ENCODE measurements around the gene DALRD3. TPM values are rescaled to one million over a fixed set of nuclear protein-coding genes. Genes with fewer than 3 reads are reported as not detected.
"Not testable (repeated sequence)": the region's sequence is repeated elsewhere in the genome, so short reads cannot be mapped to it uniquely, and the experiment has no call there.

Gene DALRD3
- total and polyA plus RNA-seq, 7 donors = 11.8 to 35.5 (median 19.8) TPM

GRCh38 chr3:49013113-49013737 is 5.2 kb downstream of the DALRD3 start:
- Histone ChIP-seq H3K4me1 (peaks cover 0 to 42% (median 32%) of the 10 kb centered on the region in 4 donors), H3K4me3 (no peak overlapping the region), H3K27me3 (no peaks in the 10 kb centered on the region), H3K27ac (peak overlapping the region in 1 of 4 donors; percentile 18), H3K9me3 (no peaks in the 10 kb centered on the region), H3K36me3 (peaks cover 0 to 56% (median 34%) of the 10 kb centered on the region in 4 donors)
- TF ChIP-seq EP300 (IDR thresholded peaks at IDR 0.05) = no peak
- no peak for TF ChIP-seq POLR2A (IDR thresholded peaks at IDR 0.05)
- no peak for TF ChIP-seq CTCF (IDR thresholded peaks at IDR 0.05)
- TF ChIP-seq POLR2AphosphoS5 (IDR thresholded peaks at IDR 0.05) = no peak
- no peak for DNase-seq
- WGBS, 2 donors = 81 to 86% methylated on average over 19 of the region's 19 CpGs
- intact Hi-C loops (cut with DNase I) = no loop called here

- H3K4me1 ChIP-seq = peaks cover 0 to 41% (median 32%) of the 10 kb centered on the region in 4 donors
- H3K9me3 ChIP-seq = no peaks in the 10 kb centered on the region
- peak overlapping the region in 2 of 4 donors; percentile 6 to 18 for H3K27ac ChIP-seq
- no peak overlapping the region for H3K4me3 ChIP-seq
- H3K36me3 ChIP-seq = peaks cover 0 to 56% (median 34%) of the 10 kb centered on the region in 4 donors
- peak; percentile 73 for DNase-seq
- WGBS, 2 donors = 77 to 84% methylated on average over 17 of the region's 17 CpGs
- no peaks in the 10 kb centered on the region for H3K27me3 ChIP-seq
- intact Hi-C loops (cut with DNase I) = no loop called here
- TF ChIP-seq POLR2AphosphoS5 (IDR thresholded peaks at IDR 0.05) (no peak), POLR2A (IDR thresholded peaks at IDR 0.05) (no peak), CTCF (IDR thresholded peaks at IDR 0.05) (no peak), EP300 (IDR thresholded peaks at IDR 0.05) (no peak)
Observed at GRCh38 chr3:49012441-49013017, 5.9 kb downstream of the DALRD3 start.

GRCh38 chr3:49009396-49009795 is 9.0 kb downstream of the DALRD3 start:
- peaks cover 0 to 45% (median 31%) of the 10 kb centered on the region in 4 donors for H3K4me1 ChIP-seq
- H3K36me3 ChIP-seq = peaks cover 0 to 34% (median 14%) of the 10 kb centered on the region in 4 donors
- H3K27ac ChIP-seq = no peak overlapping the region
- WGBS, 2 donors = 82 to 85% methylated on average over 3 of the region's 3 CpGs
- H3K9me3 ChIP-seq = no peaks in the 10 kb centered on the region
- no peaks in the 10 kb centered on the region for H3K27me3 ChIP-seq
- no peak for TF ChIP-seq POLR2A (IDR thresholded peaks at IDR 0.05)
- no peak for TF ChIP-seq POLR2AphosphoS5 (IDR thresholded peaks at IDR 0.05)
- TF ChIP-seq CTCF (IDR thresholded peaks at IDR 0.05) = no peak
- no peak for TF ChIP-seq EP300 (IDR thresholded peaks at IDR 0.05)
- H3K4me3 ChIP-seq = no peak overlapping the region
- intact Hi-C loops (cut with DNase I) = no loop called here
- DNase-seq = no peak

GRCh38 chr3:49008627-49009026 is 9.8 kb downstream of the DALRD3 start:
- WGBS, 2 donors = 91% methylated on average over 5 of the region's 5 CpGs
- H3K27me3 ChIP-seq; DNase-seq; H3K9me3 ChIP-seq; intact Hi-C loops (cut with DNase I): not testable (repeated sequence)
- Histone ChIP-seq H3K36me3 (peaks cover 0 to 28% (median 6%) of the 10 kb centered on the region in 4 donors), H3K4me1 (peaks cover 0 to 45% (median 31%) of the 10 kb centered on the region in 4 donors), H3K4me3 (peak overlapping the region in 2 of 4 donors; percentile 55 to 70), H3K27ac (peak overlapping the region; percentile 87 to 99 (median 94))

- peak overlapping the region; percentile 55 to 88 (median 64) for H3K4me3 ChIP-seq
- intact Hi-C loops (cut with DNase I) = loop anchor here (2.0 kb wide), 1 partner anchor 17 kb away; the partner anchor contains the start of gene P4HTM
- no peaks in the 10 kb centered on the region for H3K27me3 ChIP-seq
Observed at GRCh38 chr3:49007771-49008528, 10.4 kb downstream of the DALRD3 start.

More at GRCh38 chr3:49007771-49008528, 10.4 kb downstream of the DALRD3 start:
- Histone ChIP-seq H3K4me1 (peaks cover 0 to 41% (median 28%) of the 10 kb centered on the region in 4 donors), H3K9me3 (no peaks in the 10 kb centered on the region), H3K27ac (peak overlapping the region; percentile 87 to 99 (median 94)), H3K36me3 (peaks cover 0 to 22% (median 4%) of the 10 kb centered on the region in 4 donors)
- TF ChIP-seq POLR2A (IDR thresholded peaks at IDR 0.05) (no peak), POLR2AphosphoS5 (IDR thresholded peaks at IDR 0.05) (peak in 1 of 4 donors; percentile 4)
- WGBS, 2 donors = 14 to 16% methylated on average over 41 of the region's 41 CpGs
- DNase-seq = peak; percentile 97
